HG02885 (cell line): ENCODE measurements around the gene NRIP2.

Source experiments
- ATAC-seq: cut with Tn5 transposase; IDR thresholded peaks from one replicate; pipeline ENCODE4 v1.9.1; 2021; ENCODE audit warnings: mild to moderate bottlenecking; ENCODE audit not compliant: unreplicated experiment, poor library complexity

The NRIP2 gene

DNA sequence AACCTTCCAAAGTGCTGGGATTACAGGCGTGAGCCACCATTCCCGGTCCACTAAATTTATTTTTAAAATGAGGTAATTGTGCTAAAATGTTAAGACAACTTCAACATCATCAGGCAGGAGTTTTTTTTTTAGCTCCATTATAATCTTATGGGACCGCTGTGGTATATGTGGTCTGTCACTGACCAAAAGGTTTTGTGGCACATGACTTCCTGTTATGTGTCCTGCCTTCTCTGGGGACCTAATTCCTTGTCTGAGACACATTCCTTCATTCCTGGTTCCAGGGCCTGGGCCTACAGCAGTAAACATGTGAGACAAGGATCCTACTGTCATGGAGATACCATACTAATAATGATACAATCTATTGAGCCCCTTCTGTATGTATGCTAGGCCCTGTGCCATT, 17.1 kb upstream of the NRIP2 start:
- no peak for ATAC-seq

DNA sequence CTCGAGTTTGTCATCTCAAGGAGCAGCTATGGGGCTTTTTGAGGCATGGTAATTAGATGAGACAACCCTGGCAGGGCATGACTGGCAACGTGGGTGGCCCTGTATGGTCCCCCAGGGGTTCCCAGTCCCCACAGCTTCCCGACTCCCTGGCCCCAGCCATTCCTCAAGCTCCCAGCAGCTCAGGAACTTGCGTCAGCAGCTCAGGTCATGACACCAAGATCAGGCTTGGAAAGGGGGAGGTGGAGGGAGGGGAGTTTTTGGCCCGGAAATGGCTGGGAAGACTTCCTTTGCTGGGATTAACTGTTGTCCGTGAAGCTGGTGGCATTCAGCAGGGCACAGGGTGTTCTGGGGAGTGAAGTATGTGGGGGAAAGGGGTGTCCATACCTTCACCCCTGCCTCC, 10.4 kb upstream of the NRIP2 start:
- ATAC-seq = no peak

DNA sequence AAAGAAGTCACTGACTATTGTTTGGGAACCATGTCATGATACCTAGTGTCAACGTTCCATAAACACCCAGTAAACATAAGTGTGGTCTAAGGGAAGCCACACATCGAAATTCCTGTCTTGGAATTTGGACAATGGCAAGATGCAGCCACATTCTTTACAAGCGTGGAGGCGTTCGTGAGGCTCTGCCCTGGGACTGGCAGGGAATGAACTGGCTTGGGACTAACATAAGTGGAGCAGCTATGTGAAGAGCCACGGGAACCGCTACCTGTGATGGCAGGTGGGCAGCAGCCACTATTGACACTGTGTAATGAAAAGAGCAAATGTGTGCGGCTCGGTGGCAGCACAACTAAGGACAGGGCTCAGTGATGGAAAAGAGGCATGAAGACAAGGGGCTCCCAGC, 10.0 kb upstream of the NRIP2 start:
- no peak for ATAC-seq

DNA sequence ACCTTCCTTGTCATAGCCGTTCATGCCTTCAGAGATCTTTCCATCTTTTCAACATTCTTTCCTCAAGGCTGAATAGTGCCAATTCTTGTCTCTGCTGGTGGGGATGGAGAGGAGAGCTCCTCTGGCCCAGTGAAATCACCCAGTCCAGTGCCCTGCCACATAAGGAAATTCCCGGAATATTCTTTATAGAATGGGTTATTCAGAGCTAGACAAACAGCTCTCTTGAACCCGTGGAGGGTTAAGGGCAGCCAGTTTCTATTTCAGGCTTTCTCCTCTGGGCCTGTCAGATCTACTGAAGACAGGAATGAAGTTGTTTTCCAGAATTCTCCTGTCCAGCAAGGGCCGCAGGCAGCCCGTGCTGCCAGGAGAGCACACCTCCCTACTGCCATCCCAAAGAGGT, 8.1 kb upstream of the NRIP2 start:
- no peak for ATAC-seq

DNA sequence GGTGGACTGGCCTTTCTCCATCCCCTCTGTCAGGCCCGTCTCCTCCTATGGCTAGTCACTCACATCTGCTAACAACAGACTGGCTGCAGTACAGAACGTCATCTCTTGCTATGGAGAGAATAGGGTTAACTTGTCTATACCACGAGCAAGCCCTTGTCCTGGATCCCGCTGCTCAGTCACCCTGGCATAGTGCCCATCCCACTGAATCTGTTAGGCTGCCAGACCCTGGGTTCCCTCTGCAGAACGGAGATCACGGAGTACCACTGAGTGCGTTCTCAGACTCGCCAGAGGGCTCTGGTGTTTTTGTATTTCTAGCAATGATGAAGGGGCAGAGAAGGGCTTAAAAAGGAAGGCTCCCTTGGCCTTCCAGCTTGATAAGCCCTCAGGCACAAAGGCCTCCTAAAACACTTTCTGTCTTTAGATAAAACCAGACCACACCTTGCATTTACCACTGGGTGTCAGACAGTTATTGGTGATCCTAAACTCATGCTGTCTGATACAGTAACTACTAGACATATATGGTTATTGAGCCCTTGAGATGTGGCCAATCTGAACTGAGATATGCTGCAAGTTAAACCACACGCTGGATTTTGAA, 6.3 kb upstream of the NRIP2 start:
- ATAC-seq = no peak

DNA sequence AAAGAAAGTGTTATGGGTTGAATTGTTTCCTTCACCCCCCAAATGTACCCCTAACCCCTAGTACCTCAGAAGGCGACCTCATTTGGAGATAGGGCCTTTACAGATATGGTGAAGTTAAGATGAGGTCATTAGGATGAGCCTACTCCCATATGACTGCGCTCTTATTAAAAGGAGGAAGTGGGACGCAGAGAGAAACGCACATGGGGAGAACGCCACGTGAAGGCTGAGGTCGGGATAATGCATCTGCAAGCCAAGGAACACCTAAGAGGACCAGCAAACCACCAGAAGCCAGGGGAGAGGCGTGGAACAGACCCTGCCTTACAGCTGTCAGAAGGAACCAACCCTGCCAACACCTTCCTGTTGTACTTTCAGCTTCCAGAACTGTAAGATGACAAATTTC, 1.7 kb upstream of the NRIP2 start:
- no peak for ATAC-seq

DNA sequence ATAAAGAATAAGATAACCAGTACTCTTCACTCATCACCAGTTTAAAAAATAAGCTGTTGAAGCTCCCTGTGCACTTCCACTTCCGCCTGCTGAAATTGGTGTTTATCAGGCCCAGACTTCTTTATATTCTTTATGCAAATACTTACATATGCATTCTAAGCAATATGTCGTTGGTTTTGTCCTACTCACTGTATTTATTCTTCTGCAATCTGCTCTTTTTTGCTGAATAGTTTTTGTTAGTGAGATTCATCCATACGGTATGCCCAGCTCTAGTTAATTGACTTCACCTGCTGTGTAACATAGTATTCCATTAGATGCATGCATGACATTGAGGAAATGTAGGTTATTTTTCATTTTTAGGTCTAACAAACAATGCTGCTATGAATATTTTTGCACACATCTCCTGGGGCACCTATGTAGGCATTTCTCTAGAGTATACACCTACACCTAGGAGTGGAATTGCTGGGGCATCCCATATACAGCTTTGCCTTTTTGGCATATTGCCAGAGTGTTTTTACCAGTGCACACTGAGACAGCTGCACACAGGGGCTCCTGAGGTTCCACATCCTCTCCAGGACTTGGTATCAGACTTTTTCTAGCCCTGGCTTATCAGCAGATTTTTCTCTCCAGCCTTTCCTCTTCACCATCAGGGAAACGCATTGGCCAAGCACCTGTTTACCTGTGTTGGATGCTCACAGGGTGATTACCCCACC, 1.0 kb upstream of the NRIP2 start:
- no peak for ATAC-seq

DNA sequence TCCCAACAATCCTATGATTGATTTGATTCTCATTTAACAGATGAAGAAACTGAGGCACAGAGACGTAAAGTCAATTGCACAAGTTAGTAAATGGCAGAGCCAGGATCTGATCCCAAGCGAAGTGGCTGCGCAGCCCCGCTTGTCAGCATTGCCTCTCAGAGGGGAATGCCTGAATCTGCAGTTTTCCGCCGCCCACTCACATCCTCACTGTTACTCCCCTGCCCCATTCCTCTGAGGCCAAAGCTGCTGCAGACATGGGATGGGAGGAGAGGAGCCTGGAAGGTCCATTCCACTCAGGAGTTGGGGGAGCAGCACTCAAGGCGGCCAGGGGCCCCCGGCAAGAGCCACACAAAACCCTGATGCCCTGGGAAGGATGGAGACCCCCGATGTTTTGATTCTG, 1.0 kb downstream of the NRIP2 start:
- ATAC-seq = no peak

DNA sequence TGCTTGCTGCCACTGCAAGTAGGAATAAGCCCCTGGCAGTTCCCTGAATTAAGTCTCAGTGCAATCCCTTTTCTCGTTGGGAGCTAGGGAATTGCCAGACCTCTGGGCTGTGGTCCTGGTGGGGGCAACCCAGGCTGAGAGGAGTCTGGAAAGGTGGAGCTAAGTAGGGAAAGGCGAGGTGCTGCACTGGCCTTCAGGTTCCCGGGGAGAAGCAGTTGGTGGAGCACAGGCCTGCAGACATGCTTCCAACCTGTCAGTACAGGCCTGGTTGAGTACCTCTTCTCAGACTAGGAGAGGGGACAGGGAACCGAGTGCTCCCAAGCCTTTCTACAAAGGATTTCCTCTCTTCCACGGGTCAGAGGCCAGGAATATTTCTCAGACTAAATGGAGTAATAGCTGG, 1.5 kb downstream of the NRIP2 start:
- ATAC-seq = no peak

DNA sequence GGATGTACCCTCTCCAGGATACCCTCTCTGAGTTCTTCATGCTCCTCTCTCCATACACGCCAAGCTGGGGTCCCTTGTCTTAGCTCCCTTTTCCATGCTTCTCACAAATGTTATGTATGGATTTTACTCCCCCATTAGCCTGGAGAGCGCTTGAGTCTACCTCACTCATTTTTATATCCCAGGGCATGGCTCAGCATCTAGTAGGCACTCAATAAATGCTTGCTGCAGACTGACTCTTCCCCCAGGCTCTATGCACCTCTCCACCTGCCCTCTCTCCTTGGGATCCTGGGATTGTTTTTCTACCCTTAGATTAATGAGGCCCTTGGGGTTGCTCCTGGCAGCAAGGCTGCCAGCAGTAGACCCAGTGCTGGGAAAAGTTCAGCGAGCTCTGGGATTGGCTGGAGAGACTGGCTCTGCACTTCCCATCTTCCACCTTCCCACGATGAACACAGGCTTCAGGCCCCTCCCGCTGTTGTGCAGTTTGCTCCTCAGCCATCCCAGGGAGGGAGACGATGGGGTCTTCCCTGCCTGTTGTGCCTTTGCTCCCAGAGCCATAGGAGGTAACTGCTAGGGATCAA, 2.2 kb downstream of the NRIP2 start:
- no peak for ATAC-seq

DNA sequence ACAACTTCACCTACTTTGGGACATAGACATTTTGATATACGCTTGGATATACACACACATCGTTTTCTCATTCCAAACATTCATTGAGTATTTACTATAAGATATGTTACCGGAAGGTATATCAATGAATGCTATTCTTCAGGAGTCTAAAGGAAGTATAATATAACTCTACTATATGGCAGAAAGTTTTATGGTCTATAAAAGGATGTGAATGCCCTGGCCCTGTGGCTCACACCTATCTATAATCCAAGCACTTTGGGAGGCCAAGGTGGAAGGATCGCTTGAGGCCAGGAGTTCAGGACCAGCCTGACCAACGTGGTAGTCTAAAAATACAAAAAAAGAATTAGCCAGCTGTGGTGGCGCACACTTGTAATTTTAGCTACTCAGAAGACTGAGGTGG, 5.6 kb downstream of the NRIP2 start:
- ATAC-seq = no peak

DNA sequence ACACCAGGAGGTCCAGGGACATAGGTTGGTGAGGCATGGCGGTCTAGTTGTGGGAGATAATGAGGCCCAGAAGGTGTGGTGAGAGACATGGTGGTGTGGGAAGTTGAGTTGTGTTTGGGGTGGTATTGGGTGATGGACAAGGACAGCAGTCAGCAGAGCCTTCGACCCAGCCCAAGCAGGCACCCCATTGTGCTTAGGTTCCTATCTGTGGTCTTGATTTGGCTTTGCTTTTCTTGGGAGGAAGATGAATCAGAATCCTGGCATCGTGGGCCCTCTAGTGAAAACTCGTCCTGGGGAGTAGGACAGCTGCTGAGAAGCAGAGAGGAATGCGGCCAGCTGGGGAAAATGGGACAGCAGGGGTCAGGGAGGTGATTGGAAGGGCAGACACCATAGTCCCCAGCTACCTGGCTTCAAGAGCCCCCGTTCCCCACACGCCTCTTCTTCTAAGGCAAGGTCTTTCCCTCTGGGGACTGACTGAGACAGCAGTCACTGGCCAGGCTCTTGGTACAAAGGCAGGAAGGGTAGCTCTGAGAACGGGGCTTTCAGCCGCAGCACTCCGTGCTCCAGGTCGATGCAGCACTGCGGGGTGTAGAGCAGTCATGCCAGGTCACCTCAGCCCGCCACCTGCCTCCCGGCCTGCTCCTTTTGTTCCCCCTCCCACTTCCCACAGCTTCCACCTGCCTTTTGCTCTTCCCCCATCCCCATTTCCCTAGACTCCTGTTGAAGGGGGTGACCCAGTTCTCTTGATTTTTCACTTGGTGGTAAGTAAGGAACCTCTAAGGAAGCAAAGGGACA, 7.9 kb downstream of the NRIP2 start:
- ATAC-seq = no peak

DNA sequence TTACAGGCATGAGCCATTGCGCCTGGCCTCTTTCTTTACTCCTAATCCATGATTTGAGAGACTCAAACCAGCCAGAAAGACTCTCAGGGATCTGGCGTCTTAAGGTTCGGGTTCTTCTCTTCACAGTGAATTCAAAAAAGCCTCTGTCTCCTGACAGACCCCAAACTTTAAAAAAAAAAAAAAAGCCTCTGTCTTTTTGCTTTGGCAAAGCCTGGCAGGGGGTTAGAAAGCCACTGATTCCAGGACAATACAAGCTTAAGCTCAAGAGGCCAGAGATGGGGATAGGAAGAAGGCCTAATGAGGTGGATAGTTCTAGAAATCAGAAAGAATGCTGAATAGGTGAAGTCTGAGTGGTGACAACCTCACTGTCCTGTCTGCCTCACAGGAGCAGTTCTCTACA, 8.8 kb downstream of the NRIP2 start:
- no peak for ATAC-seq

DNA sequence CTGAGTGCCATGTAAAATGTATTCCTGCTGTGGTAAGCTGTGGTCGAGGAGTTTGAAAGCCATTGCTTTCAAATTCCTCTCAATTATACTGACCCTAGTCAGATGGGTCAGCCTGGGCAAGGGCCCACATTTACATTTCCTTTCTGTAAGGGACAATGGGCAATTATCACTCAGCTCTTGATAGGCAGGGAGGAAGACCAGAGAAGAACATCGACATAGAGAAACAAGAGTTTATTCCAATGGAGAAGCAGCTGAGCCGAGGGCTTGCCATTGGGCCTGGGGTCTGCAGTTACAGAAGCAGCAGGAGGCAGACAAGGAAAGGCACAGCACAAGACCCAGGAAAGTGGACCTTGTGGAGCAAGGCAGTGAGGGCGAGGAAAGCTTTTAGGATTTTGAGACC, 9.7 kb downstream of the NRIP2 start:
- no peak for ATAC-seq

DNA sequence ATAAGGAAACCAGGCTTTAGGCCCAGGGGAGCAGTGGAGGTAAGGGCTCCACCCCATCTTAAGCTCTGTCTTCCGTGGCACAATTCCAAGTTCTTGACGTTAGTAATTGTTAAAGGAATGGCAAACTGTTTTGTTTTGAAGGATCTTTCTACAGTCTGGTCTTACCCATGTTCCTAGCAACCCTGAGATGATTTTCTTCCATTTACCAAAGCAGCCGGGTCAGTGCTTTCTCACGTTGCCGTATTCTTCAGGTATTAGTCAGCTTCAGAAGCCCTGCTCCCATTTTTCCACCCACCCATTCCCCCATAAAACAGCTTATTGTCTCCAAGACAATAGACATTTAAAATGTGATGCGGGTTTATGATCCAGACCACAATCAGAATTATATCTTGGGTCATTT, 10.3 kb downstream of the NRIP2 start:
- ATAC-seq = no peak

DNA sequence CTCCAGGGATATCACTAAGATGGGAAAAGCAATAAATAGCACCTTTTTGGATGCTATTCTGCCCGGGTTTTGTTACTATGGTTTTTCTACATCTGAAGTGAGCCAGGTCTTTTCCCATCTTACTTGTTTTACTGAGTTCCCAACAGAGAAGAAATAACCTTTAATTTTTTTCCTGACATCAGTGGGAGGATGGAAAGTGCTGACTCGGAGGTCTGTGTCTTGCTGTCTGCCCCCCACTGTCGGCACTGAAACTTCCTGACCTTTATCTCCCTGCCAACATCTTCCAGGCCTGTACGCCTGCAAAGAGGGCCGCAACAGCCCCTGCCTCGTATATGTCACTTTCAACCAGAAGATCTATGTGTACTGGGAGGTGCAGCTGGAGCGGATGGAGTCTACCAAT, 11.4 kb downstream of the NRIP2 start:
- ATAC-seq = no peak

DNA sequence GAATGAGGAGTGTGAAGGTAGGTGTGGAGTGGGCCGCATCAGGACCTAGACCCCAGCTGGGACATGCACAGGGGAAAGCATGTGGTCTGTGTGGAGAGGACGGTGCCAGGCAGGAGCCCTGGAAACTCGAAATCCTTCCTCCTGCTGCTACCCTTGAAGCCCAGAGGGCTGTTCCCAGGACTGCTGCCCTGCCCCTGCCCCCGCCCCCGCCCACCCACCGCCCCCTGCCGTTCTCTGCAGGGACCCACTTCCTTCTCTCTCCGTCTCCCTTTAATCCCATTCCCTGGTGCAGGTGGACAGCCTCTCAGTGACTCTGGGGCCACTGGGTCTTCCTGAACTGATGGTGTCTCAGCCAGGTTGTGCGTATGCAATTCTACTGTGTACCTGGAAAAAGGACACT, 14.4 kb downstream of the NRIP2 start:
- no peak for ATAC-seq

DNA sequence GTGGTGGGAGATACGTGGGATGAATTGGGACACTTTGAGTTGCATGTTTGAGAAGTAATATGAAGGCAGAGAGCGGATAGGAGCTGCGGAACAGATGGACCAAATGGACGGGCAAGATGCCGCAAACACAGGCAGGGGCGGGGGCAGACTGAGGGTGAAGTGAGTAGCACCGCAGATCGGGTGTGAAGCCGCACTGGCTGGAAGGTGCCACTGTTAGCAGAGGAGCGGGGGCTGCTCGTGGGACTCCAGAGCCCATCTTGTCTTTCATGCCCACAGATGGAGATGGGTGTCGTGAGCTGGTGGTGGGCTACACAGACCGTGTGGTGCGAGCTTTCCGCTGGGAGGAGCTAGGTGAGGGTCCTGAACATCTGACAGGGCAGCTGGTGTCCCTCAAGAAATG, 15.0 kb downstream of the NRIP2 start:
- ATAC-seq = no peak

DNA sequence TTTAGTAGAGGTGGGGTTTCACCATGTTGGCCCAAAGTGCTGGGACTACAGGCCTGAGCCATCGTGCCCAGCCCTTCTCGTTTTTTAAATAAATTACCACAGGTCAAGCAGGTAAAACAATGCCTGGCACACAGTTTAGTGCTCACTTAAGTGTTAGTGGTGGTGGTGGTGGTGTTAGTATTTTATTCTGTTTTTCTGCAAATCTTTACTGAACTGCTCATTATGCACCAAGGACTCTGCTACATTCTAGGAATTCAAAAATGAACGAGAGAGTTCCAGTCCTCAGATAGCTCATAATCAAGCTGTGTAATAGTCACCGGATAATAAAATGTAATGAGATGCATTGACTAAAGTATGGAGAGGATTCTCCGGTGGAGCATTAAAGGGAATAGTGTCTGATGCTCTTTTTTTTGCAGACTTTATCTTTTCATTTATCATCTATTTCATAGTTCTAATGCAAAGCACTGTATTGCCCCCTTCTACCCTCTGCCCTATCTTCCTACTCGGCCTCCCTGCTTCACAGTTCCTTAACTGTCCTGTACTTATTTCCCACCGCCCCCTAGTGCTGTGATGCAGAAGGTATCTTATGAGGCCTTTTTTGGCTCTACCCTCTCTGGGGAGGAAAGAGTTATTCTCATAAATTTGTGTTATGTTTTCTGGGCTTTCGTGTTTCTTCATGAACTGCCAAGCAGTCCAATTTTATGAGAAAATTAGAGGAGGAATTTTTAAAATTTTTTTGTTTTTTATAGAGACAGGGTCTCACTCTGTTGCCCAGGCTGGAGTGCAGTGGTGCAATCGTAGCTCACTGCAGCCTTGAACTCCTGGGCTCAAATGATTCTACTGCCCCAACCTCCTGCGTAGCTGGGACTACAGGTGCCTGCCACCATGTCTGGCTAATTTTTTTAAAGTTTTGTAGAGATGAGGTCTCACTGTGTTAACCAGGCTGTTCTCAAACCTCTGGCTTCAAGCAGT, 21.3 kb downstream of the NRIP2 start:
- peak; percentile 46 for ATAC-seq
